Gastroesophageal sphincter (tissue), 4 donors: ENCODE results near the gene SMCO2. TPM values are rescaled to one million over a fixed set of nuclear protein-coding genes. Genes with fewer than 3 reads are reported as not detected.

ENCODE experiments used
- ATAC-seq: fragments of 150-250 bp; one replicate; pipeline ENCODE4 v1.9.1; 2016; ENCODE audit warnings: mild to moderate bottlenecking, moderate library complexity
- H3K27ac ChIP-seq, 4 donors: fragments of 200-600 bp; sonication (generic) in 3 of 4; 1 replicate in 3 of 4; 2 replicates in 1 of 4; pipeline ENCODE4 v1.5.1; 2016 to 2019
- H3K27me3 ChIP-seq: fragments of 200-600 bp; sonication (generic); one replicate; pipeline ENCODE4 v1.5.1; 2019
- H3K36me3 ChIP-seq, 2 donors: fragments of 200-600 bp; sonication (generic); one replicate each; pipeline ENCODE4 v1.5.1; 2019; ENCODE audit warnings: control low read depth in 1 of 2
- H3K4me1 ChIP-seq, 3 donors: fragments of 200-600 bp; sonication (generic); 1 replicate in 2 of 3; 2 replicates in 1 of 3; pipeline ENCODE4 v1.5.1; 2016 to 2019; ENCODE audit warnings: control low read depth in 2 of 3
- H3K4me3 ChIP-seq, 2 donors: fragments of 200-600 bp; sonication (generic); one replicate each; pipeline ENCODE4 v1.5.1; 2019; ENCODE audit warnings: mild to moderate bottlenecking in 1 of 2, moderate library complexity in 1 of 2
- H3K9me3 ChIP-seq, 3 donors: fragments of 200-600 bp; sonication (generic); one replicate each; pipeline ENCODE4 v1.5.1; 2017 to 2019; ENCODE audit warnings: control low read depth in 2 of 3
- EP300 ChIP-seq: sonication (generic); formaldehyde crosslinking; IDR thresholded peaks from one replicate; pipeline ENCODE4 v1.6.1; 2017; ENCODE audit warnings: antibody characterized with exemption, mild to moderate bottlenecking
- POLR2A ChIP-seq, 2 donors: fragments of 450-650 bp; IDR thresholded peaks; one replicate each; pipeline ENCODE4 v1.6.1; 2017; ENCODE audit warnings: antibody characterized with exemption in 2 of 2, mild to moderate bottlenecking in 2 of 2, moderate library complexity in 1 of 2
- POLR2AphosphoS5 ChIP-seq: sonication (generic); formaldehyde crosslinking; IDR thresholded peaks from one replicate; pipeline ENCODE4 v1.6.1; 2017; ENCODE audit warnings: antibody characterized with exemption
- WGBS, 2 donors: methylation state at CpG; one replicate each; pipeline ENCODE4 v1.1.5; 2018; ENCODE audit warnings: low coverage in 1 of 2; 5-methylcytosine and 5-hydroxymethylcytosine counted together
- total RNA-seq, 4 donors: library from RNA; depleted of rRNA; stranded (reverse); fragments of >200 nt; gene quantifications; one replicate each; pipeline ENCODE4 v1.1.0, GENCODE V29; 2016
- TF ChIP-seq, protein P1 (sequence below), 4 experiments: fragments of 200-600 bp in 2 of 4; fragments of 450-650 bp in 2 of 4; sonication (generic) in 1 of 4; IDR thresholded peaks; one replicate each; pipeline ENCODE4 v1.5.1; 2017 to 2019; ENCODE audit warnings: antibody characterized with exemption in 4 of 4, mild to moderate bottlenecking in 2 of 4, moderate library complexity in 2 of 4

Gene SMCO2
- total RNA-seq, 4 donors from 2014 or later: not detected

DNA sequence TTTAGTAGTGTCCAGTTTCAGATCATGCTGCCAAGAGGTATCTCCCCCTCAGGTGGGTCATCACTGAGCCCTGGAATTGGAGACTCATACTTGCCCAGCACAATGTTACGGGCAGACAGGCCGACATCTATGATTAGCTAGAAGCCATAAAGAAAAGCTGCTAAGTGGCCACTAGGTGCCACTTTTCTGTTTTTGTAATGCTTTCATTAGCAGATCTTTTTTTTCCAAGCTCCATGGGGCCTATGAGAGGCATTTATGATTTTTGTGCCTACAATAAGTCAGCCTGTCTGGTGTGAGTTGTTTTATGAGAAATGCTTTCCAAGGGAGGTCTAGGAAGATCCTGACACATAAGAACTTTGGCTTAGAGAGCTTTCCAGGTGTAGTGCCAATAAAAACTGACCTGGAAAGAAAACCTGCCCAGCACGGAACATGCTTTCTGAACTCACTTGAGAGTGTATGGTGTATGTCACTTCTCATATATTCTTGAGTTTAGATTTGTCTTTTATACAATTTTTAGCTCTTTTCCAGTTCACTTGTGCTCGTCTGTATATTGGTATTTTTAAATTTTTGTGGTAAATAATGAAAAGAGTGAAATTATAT lies 21.8 kb upstream of the SMCO2 start:
- no peak for TF ChIP-seq EP300
- no peak for TF ChIP-seq POLR2A (IDR thresholded peaks at IDR 0.05)
- no peak for TF ChIP-seq POLR2AphosphoS5
- TF ChIP-seq, protein P1, sequence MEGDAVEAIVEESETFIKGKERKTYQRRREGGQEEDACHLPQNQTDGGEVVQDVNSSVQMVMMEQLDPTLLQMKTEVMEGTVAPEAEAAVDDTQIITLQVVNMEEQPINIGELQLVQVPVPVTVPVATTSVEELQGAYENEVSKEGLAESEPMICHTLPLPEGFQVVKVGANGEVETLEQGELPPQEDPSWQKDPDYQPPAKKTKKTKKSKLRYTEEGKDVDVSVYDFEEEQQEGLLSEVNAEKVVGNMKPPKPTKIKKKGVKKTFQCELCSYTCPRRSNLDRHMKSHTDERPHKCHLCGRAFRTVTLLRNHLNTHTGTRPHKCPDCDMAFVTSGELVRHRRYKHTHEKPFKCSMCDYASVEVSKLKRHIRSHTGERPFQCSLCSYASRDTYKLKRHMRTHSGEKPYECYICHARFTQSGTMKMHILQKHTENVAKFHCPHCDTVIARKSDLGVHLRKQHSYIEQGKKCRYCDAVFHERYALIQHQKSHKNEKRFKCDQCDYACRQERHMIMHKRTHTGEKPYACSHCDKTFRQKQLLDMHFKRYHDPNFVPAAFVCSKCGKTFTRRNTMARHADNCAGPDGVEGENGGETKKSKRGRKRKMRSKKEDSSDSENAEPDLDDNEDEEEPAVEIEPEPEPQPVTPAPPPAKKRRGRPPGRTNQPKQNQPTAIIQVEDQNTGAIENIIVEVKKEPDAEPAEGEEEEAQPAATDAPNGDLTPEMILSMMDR (IDR thresholded peaks at IDR 0.05): peak; percentile 32 to 76 (median 66)
- Histone ChIP-seq H3K4me3 (no peak overlapping the region), H3K27me3 (no peaks in the 10 kb centered on the region), H3K36me3 (no peaks in the 10 kb centered on the region), H3K27ac (no peak overlapping the region), H3K9me3 (no peaks in the 10 kb centered on the region), H3K4me1 (no peaks in the 10 kb centered on the region)
- peak; percentile 73 for ATAC-seq
- 66% methylated on average over 4 of the region's 4 CpGs for WGBS, 2 donors

DNA sequence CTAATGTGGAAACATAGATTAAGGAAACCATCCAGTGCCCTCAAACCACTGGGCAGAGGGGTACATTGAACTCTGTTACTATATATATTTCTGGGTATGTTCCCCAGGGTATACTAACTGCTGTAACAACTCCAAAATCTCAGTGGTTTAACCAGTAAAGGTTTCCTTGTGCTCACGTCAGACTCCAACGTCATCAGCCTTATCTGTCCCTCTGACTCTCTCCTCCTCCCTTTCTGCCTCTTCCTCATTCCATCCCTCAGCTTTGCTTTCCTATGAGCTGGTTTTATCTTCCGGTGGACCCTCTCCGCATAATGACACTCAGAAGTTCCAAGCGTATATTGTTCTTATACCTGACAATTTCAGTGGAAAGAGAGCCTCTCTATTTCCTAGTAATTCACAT lies 21.2 kb upstream of the SMCO2 start:
- no peak overlapping the region for H3K4me3 ChIP-seq
- no peaks in the 10 kb centered on the region for H3K9me3 ChIP-seq
- 80 to 92% methylated on average over 2 to 5 of the region's 5 CpGs for WGBS, 2 donors
- no peaks in the 10 kb centered on the region for H3K27me3 ChIP-seq
- TF ChIP-seq POLR2A (IDR thresholded peaks at IDR 0.05) (no peak), EP300 (no peak), POLR2AphosphoS5 (no peak)
- TF ChIP-seq, protein P1 (IDR thresholded peaks at IDR 0.05): no peak
- no peaks in the 10 kb centered on the region for H3K4me1 ChIP-seq
- no peak for ATAC-seq
- H3K36me3 ChIP-seq: no peaks in the 10 kb centered on the region
- no peak overlapping the region for H3K27ac ChIP-seq

DNA sequence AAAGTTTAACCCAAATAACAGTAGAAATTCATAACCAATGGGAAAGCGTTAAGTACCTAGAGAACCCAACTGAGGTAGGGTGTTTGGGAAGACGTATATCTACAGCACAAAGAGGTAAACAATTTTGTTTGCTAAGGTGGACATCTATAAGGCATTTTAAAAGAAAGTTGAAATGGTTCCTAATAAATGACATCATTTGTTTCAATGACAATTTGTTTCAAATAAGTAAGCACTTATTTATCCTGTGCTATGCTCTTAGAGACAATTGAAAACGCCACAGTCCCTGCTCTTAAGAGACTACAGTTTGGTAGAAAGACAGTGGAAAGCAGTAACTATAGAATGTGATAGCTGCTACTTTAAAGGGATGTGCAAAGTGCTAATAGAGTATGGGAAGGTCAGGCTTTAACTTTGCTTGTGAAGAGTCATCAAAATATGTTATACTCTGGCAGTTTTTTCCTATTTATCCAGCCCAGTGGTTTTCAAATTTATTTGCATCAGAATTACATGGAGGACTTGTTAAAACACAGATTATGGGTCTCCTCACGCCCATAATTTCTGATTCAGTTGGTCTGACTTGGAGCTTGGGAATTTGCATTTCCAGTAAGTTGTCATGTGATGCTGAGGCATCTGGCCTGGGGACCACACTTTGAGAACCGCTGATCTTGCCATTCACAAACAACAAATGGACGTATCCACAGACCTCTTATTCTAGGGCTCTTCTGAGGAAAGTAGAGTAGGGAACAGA lies 19.6 kb upstream of the SMCO2 start:
- Histone ChIP-seq H3K4me1 (no peaks in the 10 kb centered on the region), H3K9me3 (no peaks in the 10 kb centered on the region), H3K4me3 (no peak overlapping the region), H3K36me3 (no peaks in the 10 kb centered on the region), H3K27ac (no peak overlapping the region), H3K27me3 (no peaks in the 10 kb centered on the region)
- 94 to 96% methylated on average over 6 of the region's 6 CpGs for WGBS, 2 donors
- no peak for ATAC-seq
- TF ChIP-seq EP300: no peak
- TF ChIP-seq, protein P1 (IDR thresholded peaks at IDR 0.05): no peak
- TF ChIP-seq POLR2A (IDR thresholded peaks at IDR 0.05): no peak
- no peak for TF ChIP-seq POLR2AphosphoS5

DNA sequence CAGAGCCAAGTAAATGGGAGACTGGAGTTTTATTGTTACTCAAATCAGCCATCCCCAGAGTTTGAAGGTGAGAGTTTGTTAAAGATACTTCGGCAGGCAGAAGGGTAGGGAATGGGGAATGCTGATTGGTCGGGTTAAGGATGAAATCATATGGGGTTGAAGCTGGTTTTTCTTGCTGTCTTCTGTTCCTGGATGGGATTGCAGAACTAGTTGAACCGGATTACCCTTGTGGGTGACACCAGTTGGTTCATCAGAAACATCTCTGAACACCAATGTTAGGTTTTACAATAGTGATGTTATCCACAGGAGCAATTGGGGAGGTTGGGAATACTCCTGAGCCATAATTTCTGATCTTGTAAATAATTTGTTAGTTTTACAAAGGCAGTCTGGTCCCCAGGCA lies 18.7 kb upstream of the SMCO2 start:
- H3K9me3 ChIP-seq: no peaks in the 10 kb centered on the region
- H3K4me1 ChIP-seq: no peaks in the 10 kb centered on the region
- H3K36me3 ChIP-seq: no peaks in the 10 kb centered on the region
- WGBS, 2 donors: 90 to 92% methylated on average over 3 of the region's 3 CpGs
- TF ChIP-seq, protein P1 (IDR thresholded peaks at IDR 0.05): no peak
- TF ChIP-seq POLR2AphosphoS5 (no peak), EP300 (no peak), POLR2A (IDR thresholded peaks at IDR 0.05) (no peak)
- H3K4me3 ChIP-seq: no peak overlapping the region
- H3K27ac ChIP-seq: no peak overlapping the region
- ATAC-seq: no peak
- no peaks in the 10 kb centered on the region for H3K27me3 ChIP-seq

DNA sequence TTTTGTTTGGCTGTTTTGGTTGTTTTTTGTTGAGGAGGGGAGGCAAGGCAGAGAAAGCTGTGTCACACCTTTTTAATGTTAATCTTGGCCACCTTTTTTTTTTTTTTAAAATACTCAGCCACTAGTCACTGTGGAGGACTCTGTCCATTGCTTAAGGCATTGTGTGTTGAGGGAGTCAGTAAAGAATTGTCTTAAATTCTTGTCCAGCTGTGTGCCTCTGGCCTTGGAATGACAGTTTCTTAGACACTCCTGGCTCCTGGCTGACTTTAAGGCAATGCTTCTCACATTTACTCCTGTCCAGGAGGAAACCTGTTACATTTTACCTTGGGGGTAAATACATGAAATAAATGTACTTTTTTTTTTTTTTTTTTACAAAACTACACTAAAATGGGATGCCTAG lies 18.1 kb upstream of the SMCO2 start:
- TF ChIP-seq EP300 (no peak), POLR2AphosphoS5 (no peak), POLR2A (IDR thresholded peaks at IDR 0.05) (no peak)
- TF ChIP-seq, protein P1 (IDR thresholded peaks at IDR 0.05): no peak
- H3K27ac ChIP-seq: no peak overlapping the region
- H3K36me3 ChIP-seq: no peaks in the 10 kb centered on the region
- no peak overlapping the region for H3K4me3 ChIP-seq
- no peaks in the 10 kb centered on the region for H3K9me3 ChIP-seq
- no peaks in the 10 kb centered on the region for H3K4me1 ChIP-seq
- ATAC-seq: no peak
- no peaks in the 10 kb centered on the region for H3K27me3 ChIP-seq
